Skeletal muscle tissue (tissue), 4 donors: ENCODE data around the gene C10orf95. TPM values are rescaled to one million over a fixed set of nuclear protein-coding genes. Genes with fewer than 3 reads are reported as not detected.
A peak's percentile ranks its signal among the peaks of the same experiment; 100 is the strongest.
"Not testable (repeated sequence)": the region's sequence is repeated elsewhere in the genome, so short reads cannot be mapped to it uniquely, and the experiment has no call there.

Source experiments
- H3K27ac ChIP-seq: one replicate; pipeline ENCODE4 v1.7.0; 2013; ENCODE audit warnings: mild to moderate bottlenecking, low read depth, low read length, inconsistent platforms
- H3K27me3 ChIP-seq, 3 donors: one replicate each; pipeline ENCODE4 v1.7.0; 2013; ENCODE audit warnings: low read length in 3 of 3; ENCODE audit not compliant: control insufficient read depth in 3 of 3, insufficient read depth in 3 of 3
- H3K36me3 ChIP-seq, 3 donors: one replicate each; pipeline ENCODE4 v1.7.0; 2013; ENCODE audit warnings: low read length in 3 of 3; ENCODE audit not compliant: control insufficient read depth in 3 of 3, insufficient read depth in 3 of 3
- H3K4me1 ChIP-seq, 3 donors: one replicate each; pipeline ENCODE4 v1.7.0; 2013; ENCODE audit warnings: low read length in 3 of 3, mild to moderate bottlenecking in 3 of 3; ENCODE audit not compliant: control insufficient read depth in 3 of 3, insufficient read depth in 3 of 3
- H3K4me3 ChIP-seq, 3 donors: one replicate each; pipeline ENCODE4 v1.7.0; 2013; ENCODE audit warnings: low read length in 3 of 3
- H3K9ac ChIP-seq, 3 donors: one replicate each; pipeline ENCODE4 v1.7.0; 2013; ENCODE audit warnings: low read length in 3 of 3, mild to moderate bottlenecking in 3 of 3, moderate library complexity in 2 of 3, low read depth in 1 of 3
- H3K9me3 ChIP-seq, 3 donors: one replicate each; pipeline ENCODE4 v1.7.0; 2013; ENCODE audit warnings: low read length in 3 of 3; ENCODE audit not compliant: control insufficient read depth in 3 of 3
- total RNA-seq: library from RNA; depleted of rRNA; stranded (reverse); fragments of >200 nt; gene quantifications from one replicate; pipeline ENCODE4 v1.2.3, GENCODE V29; 2014
- donor health status: Osteomylitis.

Gene C10orf95, protein sequence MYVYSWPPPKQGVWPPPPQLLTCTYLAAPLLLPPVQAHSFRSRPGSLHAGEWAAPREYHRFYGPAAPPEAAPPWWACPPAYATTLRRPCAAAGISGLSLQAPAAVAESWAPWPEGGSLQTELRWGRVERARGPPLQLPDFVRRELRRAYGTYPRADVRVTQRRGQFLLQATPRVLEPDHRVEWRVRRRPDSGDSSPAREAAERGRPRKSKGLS
- total RNA-seq: not detected

DNA sequence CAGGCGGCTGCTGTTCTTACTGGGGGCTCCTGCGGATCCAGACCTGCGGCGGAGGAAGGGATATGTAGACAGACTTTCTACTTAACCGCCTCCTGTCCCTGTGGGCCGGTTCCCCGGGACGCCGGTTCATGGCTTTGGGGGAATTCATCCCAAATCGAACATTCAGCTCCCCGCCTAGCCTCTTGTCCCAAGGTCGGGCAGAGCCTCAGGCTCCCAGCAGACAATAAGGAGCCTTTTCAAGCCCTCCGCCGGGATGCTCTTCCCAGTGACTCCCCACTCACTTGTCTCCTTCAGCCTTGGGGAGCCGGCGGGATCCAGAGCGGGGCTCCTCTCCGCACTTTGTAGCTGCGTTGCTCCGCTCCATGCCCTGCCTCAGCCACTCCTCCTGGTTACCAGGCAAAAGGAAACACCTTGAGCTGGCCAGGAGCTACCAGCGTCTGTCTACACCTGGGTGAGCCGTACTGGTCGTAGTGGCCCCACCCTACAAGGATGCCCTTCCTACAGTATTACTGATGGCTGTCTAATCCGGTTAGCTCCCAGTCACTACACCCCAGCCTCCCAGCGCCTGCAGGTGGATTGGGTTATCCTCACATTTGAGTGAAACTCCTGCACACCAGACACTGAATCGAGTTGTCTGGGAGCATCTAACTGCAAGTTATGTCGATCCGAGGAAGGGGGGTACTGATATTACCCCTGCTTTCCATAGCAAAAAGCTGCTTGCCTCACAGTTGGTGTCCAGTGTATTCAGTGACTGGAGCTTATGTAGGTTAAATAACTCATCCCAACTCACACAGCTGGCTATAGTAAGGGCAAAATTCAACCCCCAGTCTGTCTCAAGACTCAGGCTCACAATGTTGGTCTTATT is at the start of gene C10orf95:
Gene C10orf95, minus strand, starts transcription at position 439 of the 865 bp plus-strand sequence. CDS start 450 bp downstream, outside the sequence.
- Histone ChIP-seq H3K27me3 (no peaks in the 10 kb centered on the region), H3K4me1 (peaks cover 16 to 26% (median 18%) of the 10 kb centered on the region in 3 donors), H3K4me3 (peak within 1 kb of the TSS; percentile 91 to 93 (median 93)), H3K36me3 (peaks cover 0 to 4% (median 0%) of the 10 kb centered on the region in 3 donors), H3K9ac (peak within 1 kb of the TSS; percentile 68 to 94 (median 79)), H3K9me3 (no peaks in the 10 kb centered on the region), H3K27ac (peak within 1 kb of the TSS; percentile 66)

DNA sequence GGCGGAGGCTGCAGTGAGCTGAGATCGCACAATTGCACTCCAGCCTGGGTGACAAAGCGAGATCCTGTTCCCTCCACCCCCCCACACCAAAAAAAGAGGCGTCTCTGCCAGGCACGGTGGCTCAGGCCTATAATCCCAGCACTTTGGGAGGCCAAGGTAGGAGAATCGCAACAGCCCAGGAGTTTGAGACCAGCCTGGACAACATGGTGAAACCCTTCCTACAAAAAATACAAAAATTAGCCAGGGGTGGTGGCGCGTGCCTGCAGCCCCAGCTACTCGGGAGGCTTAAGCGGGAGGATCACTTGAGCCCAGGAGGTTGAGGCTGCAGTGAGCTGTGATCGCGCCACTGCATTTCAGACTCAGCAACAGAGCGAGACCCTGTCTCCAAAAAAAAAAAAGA is 49.3 kb upstream of the C10orf95 start:
- not testable (repeated sequence) for H3K27me3 ChIP-seq, H3K9me3 ChIP-seq, H3K36me3 ChIP-seq
- Histone ChIP-seq H3K4me1 (peaks cover 41 to 57% (median 44%) of the 10 kb centered on the region in 3 donors), H3K4me3 (peak overlapping the region in 1 of 3 donors; percentile 71), H3K27ac (peak overlapping the region; percentile 98), H3K9ac (peak overlapping the region in 2 of 3 donors; percentile 75 to 81)

DNA sequence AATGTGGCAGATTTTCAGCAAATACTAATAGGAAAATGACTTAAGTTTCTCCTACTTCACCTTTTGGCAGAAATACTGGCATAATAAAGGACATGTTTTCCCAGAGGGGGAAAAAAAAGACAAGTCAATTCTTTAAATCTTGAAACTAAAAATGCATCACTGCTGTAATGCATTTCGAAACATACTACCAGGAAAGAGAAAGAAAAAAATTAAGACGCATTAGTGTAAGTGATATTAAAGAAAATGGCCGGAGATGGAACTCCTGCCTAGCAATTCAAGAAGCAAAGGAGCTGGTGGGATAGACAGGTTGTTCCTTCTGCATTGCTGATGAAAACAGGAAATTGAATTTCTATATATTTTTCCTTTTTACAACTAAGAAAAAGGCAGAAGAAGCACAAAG is 48.0 kb upstream of the C10orf95 start:
- Histone ChIP-seq H3K36me3 (no peaks in the 10 kb centered on the region), H3K9ac (peak overlapping the region in 1 of 3 donors; percentile 57), H3K4me3 (no peak overlapping the region), H3K4me1 (peaks cover 30 to 49% (median 35%) of the 10 kb centered on the region in 3 donors), H3K9me3 (no peaks in the 10 kb centered on the region), H3K27me3 (no peaks in the 10 kb centered on the region), H3K27ac (peak overlapping the region; percentile 28)

DNA sequence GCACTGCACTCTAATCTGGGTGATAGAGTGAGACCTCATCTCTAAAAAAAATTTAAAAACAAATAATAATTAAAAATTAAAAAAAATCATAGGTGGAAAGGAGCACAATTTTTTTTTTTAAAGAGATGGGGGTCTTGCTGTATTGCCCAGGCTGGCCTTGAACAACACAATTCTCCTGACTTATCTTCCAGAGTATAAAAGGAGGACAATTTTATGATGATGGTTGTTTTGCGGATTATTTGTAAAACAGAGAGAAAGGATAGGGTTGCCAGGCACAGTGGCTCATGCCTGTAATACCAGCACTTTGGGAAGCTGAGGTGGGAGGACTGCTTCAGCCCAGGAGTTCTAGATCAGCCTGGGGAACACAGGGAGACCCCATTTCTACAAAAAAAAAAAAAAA is 46.2 kb upstream of the C10orf95 start:
- Histone ChIP-seq H3K27ac (no peak overlapping the region), H3K27me3 (no peaks in the 10 kb centered on the region), H3K9me3 (no peaks in the 10 kb centered on the region), H3K9ac (no peak overlapping the region), H3K4me1 (peaks cover 39 to 55% (median 48%) of the 10 kb centered on the region in 3 donors), H3K4me3 (no peak overlapping the region), H3K36me3 (peaks cover 0 to under 1% (median 0%) of the 10 kb centered on the region in 3 donors)

DNA sequence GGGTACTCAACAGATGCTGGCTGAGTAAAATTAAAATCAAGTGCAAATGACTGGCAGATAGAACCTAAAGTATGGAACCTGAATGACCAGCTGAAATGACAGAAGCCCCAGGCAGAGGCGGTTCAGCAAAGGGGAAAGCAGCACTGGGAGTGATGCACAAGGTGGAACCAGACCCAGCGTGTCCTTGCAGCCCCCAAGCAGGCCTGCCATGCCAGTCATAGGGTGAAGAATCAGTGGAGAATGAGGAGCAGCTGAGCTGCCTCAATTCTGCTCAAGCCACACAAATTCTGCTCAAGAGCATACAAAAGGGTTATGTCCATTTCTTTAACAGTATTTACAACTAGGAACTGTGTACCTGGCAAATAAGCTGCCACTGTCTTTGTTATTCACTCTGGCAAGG is 42.4 kb upstream of the C10orf95 start:
- Histone ChIP-seq H3K27ac (peak overlapping the region; percentile 78), H3K9ac (peak overlapping the region in 1 of 3 donors; percentile 65), H3K36me3 (peaks cover 5 to 9% (median 7%) of the 10 kb centered on the region in 3 donors), H3K27me3 (no peaks in the 10 kb centered on the region), H3K9me3 (no peaks in the 10 kb centered on the region), H3K4me1 (peaks cover 40 to 56% (median 52%) of the 10 kb centered on the region in 3 donors), H3K4me3 (peak overlapping the region in 1 of 3 donors; percentile 22)

DNA sequence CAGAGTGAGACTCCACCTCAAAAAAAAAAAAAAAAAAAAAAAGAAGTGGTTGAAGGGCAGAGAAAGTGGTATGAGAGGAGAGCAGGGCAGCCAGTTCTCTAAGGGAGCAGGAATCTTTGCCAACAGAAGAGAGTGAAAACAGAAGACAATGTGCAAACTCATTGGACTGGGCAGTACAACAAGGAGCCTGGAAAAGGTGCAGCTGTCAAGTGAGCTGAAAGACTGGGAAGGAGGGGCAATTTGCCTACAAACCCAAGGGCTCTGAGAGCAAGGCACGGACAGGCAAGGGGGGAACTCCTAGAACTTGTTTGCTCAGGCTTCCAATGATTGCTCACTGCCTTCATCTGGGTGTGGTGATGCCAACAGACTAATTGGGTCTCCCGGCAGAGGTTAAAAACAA is 41.6 kb upstream of the C10orf95 start:
- Histone ChIP-seq H3K36me3 (peaks cover 13 to 17% (median 15%) of the 10 kb centered on the region in 3 donors), H3K27ac (peak overlapping the region; percentile 78), H3K9ac (peak overlapping the region; percentile 23 to 65 (median 55)), H3K4me3 (peak overlapping the region in 1 of 3 donors; percentile 39), H3K27me3 (no peaks in the 10 kb centered on the region), H3K4me1 (peaks cover 33 to 54% (median 52%) of the 10 kb centered on the region in 3 donors), H3K9me3 (no peaks in the 10 kb centered on the region)

DNA sequence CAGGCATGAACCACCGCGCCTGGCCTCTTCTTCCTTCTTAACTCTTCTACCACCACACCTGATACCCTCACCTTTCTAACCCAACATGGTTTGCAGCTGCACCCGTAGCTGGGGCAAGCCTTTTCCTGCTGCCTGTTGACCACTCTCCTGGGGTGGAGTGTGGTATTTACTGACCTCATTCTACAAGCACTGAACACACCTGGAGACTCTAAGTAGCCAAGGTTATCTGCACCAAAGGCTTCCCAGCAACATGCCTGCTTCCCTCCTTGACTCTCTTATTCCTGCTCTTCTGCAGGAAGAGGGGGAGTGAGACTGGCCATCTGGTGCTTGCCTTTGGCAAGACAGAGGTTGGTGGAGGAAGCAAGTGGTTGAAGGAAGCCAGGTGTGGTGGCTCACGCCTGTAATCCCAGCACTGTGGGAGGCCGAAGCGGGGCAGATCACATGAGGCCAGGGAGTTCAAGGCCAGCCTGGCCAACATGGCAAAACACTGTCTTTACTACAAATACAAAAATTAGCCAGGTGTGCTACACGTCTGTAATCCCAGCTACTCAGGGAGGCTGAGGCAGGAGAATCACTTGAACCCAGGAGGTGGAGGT is 41.1 kb upstream of the C10orf95 start:
- Histone ChIP-seq H3K27ac (peak overlapping the region; percentile 78), H3K9ac (peak overlapping the region in 1 of 3 donors; percentile 63), H3K9me3 (no peaks in the 10 kb centered on the region), H3K27me3 (no peaks in the 10 kb centered on the region), H3K4me3 (peak overlapping the region in 1 of 3 donors; percentile 14), H3K36me3 (peaks cover 16 to 20% (median 19%) of the 10 kb centered on the region in 3 donors), H3K4me1 (peaks cover 31 to 54% (median 50%) of the 10 kb centered on the region in 3 donors)

DNA sequence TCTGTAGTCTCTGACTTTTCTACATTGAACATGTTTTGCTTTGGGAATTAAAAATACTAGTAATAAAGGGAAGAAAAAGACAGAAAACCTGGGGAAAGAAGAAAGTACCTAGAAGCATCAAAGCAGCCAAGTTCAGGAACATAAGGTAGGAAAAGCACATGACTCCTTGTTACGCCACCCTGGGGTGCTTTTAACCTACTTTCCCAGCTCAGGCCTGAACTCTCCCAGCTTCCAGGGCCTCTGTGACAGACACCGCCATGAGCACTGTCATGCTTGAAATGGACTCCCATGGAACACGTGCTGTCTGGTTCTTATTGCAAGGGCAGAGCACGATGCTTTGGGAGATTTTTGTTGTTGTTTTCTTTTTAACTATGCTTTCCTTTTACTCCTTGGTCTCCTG is 39.8 kb upstream of the C10orf95 start:
- Histone ChIP-seq H3K27ac (peak overlapping the region; percentile 66), H3K4me3 (no peak overlapping the region), H3K9ac (no peak overlapping the region), H3K27me3 (no peaks in the 10 kb centered on the region), H3K4me1 (peaks cover 28 to 51% (median 47%) of the 10 kb centered on the region in 3 donors), H3K36me3 (peaks cover 26 to 30% (median 29%) of the 10 kb centered on the region in 3 donors), H3K9me3 (no peaks in the 10 kb centered on the region)

DNA sequence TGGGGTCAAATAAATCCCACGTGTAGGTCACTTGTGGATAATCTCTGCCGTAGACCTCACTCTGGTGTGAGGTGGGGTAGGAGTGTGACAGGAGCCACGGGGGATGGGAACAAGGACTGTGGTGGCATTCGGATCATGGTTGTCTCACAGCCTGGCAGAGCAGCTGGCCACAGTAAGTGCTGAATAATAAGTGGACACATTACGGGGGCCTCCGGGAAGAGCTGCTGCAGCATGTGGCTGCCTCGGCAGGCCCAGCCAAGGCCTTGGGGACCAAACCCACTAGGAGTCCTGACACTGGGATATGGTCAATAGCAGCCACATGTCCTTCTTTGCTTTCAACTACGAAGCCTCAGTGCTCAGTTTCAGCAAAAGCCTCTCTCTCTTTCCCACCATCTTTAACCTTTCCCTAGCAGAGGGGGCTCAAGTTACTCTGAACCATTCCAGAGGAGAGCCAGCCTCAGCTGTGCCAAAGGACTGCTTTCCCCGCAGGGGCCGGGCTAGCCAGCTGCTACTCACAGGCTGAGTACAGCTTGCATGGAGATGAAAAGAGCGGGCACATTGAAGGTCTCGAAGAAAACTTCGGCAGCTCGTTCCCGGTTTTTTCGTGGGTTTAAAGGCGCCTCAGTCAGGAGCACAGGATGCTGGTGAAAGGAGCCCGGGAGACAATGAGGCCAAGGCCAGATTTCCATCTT is 33.9 kb upstream of the C10orf95 start:
- H3K27me3 ChIP-seq: no peaks in the 10 kb centered on the region
- no peak overlapping the region for H3K4me3 ChIP-seq
- H3K4me1 ChIP-seq: peaks cover 18 to 33% (median 24%) of the 10 kb centered on the region in 3 donors
- H3K36me3 ChIP-seq: peaks cover 79 to 85% (median 83%) of the 10 kb centered on the region in 3 donors
- no peaks in the 10 kb centered on the region for H3K9me3 ChIP-seq
- H3K27ac ChIP-seq: peak overlapping the region; percentile 76
- H3K9ac ChIP-seq: peak overlapping the region; percentile 54 to 70 (median 59)
